Lower leg skin (tissue), 3 donors: Measurements from ENCODE around the gene EYS.

Experiments
- CTCF ChIP-seq, 3 donors: fragments of 450-650 bp; IDR thresholded peaks; one replicate each; pipeline ENCODE4 v1.5.1; 2016; ENCODE audit warnings: antibody characterized with exemption in 3 of 3, mild to moderate bottlenecking in 3 of 3, moderate library complexity in 2 of 3
- POLR2A ChIP-seq, 2 donors: fragments of 450-650 bp; IDR thresholded peaks; one replicate each; pipeline ENCODE4 v1.6.1; 2016 to 2017; ENCODE audit warnings: antibody characterized with exemption in 2 of 2, mild to moderate bottlenecking in 1 of 2, moderate library complexity in 1 of 2

GRCh38 chr6:65570340-65570739 lies 136.7 kb downstream of the EYS start:
- TF ChIP-seq CTCF (IDR thresholded peaks at IDR 0.05) (no peak), POLR2A (IDR thresholded peaks at IDR 0.05) (no peak)
